HL-60 (cell line): ENCODE data around the gene CHKB.

Source experiments
- DNase-seq, 2 experiments: peaks; one replicate each; pipeline ENCODE4 v3.0.0-alpha.2; 2010 to 2020; ENCODE audit warnings: low read depth in 1 of 2, low spot score in 1 of 2
- H3K27ac ChIP-seq: fragments of 250-450 bp; sonication (Bioruptor Pico); replicated peaks from 2 replicates; pipeline ENCODE4 v1.5.1; 2020; ENCODE audit warnings: mild to moderate bottlenecking, moderate library complexity
- H3K27me3 ChIP-seq: fragments of 250-450 bp; sonication (Bioruptor Pico); 2 replicates; pipeline ENCODE4 v1.5.1; 2021; ENCODE audit warnings: mild to moderate bottlenecking, moderate library complexity; ENCODE audit not compliant: insufficient read depth, poor library complexity, severe bottlenecking
- H3K4me3 ChIP-seq: replicated peaks from 2 replicates; pipeline ENCODE4 v1.5.1; 2011; ENCODE audit warnings: mild to moderate bottlenecking, control low read depth, low read length; ENCODE audit not compliant: insufficient read depth
- CTCF ChIP-seq: IDR thresholded peaks from one replicate; pipeline ENCODE4 v1.5.1; 2011; ENCODE audit warnings: low read length, control low read depth, inconsistent platforms; ENCODE audit not compliant: insufficient read depth
- GABPA ChIP-seq: IDR thresholded peaks from 2 replicates; pipeline ENCODE4 v1.6.1; 2012; ENCODE audit warnings: low read depth
- POLR2AphosphoS5 ChIP-seq: IDR thresholded peaks from 2 replicates; pipeline ENCODE4 v1.6.1; 2012; ENCODE audit warnings: low read depth
- REST ChIP-seq: IDR thresholded peaks from 2 replicates; pipeline ENCODE4 v1.6.1; 2012; ENCODE audit warnings: low read depth; ENCODE audit not compliant: insufficient replicate concordance
- SPI1 ChIP-seq: IDR thresholded peaks from 2 replicates; pipeline ENCODE4 v1.6.1; 2012; ENCODE audit warnings: low read depth, mild to moderate bottlenecking, borderline replicate concordance

The CHKB gene

GRCh38 chr22:50587407-50587806 lies 4.8 kb upstream of the CHKB start:
- Histone ChIP-seq H3K27ac (no peak overlapping the region), H3K4me3 (no peak overlapping the region), H3K27me3 (no peaks in the 10 kb centered on the region)
- TF ChIP-seq CTCF, result no peak
- no peak for TF ChIP-seq REST
- TF ChIP-seq POLR2AphosphoS5, result no peak
- no peak for TF ChIP-seq GABPA
- TF ChIP-seq SPI1, result no peak
- no peak for DNase-seq

GRCh38 chr22:50586416-50586815 lies 3.8 kb upstream of the CHKB start:
- no peak for DNase-seq
- TF ChIP-seq SPI1, result no peak
- no peak for TF ChIP-seq POLR2AphosphoS5
- no peak for TF ChIP-seq CTCF
- TF ChIP-seq REST, result no peak
- no peak for TF ChIP-seq GABPA
- no peaks in the 10 kb centered on the region for H3K27me3 ChIP-seq
- H3K4me3 ChIP-seq, result no peak overlapping the region
- H3K27ac ChIP-seq, result no peak overlapping the region

- no peaks in the 10 kb centered on the region for H3K27me3 ChIP-seq
- TF ChIP-seq SPI1, result no peak
- TF ChIP-seq POLR2AphosphoS5, result no peak
- no peak for TF ChIP-seq CTCF
- no peak for TF ChIP-seq GABPA
- no peak for TF ChIP-seq REST
- H3K4me3 ChIP-seq, result no peak overlapping the region
- no peak for DNase-seq
- no peak overlapping the region for H3K27ac ChIP-seq
Measured at GRCh38 chr22:50585781-50586180, 3.1 kb upstream of the CHKB start.
